HepG2 (cell line): ENCODE results near the gene SLC29A1. TPM values are rescaled to one million over a fixed set of nuclear protein-coding genes. Genes with fewer than 3 reads are reported as not detected.
A peak's percentile ranks its signal among the peaks of the same experiment; 100 is the strongest.

ENCODE experiments used
- DMAP1 ChIP-seq: IDR thresholded peaks from 2 replicates; pipeline ENCODE4 v1.6.1; 2016
- IRF2 ChIP-seq: IDR thresholded peaks from 2 replicates; pipeline ENCODE4 v1.6.1; 2018; ENCODE audit warnings: missing genetic modification reagents, missing compliant biosample characterization
- MAF1 ChIP-seq: sonication (generic); formaldehyde crosslinking; IDR thresholded peaks from 2 replicates; pipeline ENCODE4 v1.5.0; 2020; ENCODE audit warnings: missing genetic modification reagents, borderline replicate concordance
- MAFG ChIP-seq: sonication (generic); formaldehyde crosslinking; IDR thresholded peaks from 2 replicates; pipeline ENCODE4 v1.5.1; 2020; ENCODE audit warnings: mild to moderate bottlenecking, missing genetic modification reagents
- PAF1 ChIP-seq: IDR thresholded peaks from 2 replicates; pipeline ENCODE4 v1.6.1; 2016; ENCODE audit warnings: missing genetic modification reagents, missing compliant biosample characterization
- TCF7 ChIP-seq: sonication (generic); IDR thresholded peaks from 2 replicates; pipeline ENCODE4 v1.6.1; 2016; ENCODE audit warnings: antibody characterized with exemption, low read depth
- ZBTB20 ChIP-seq: sonication (generic); formaldehyde crosslinking; IDR thresholded peaks from 2 replicates; pipeline ENCODE4 v1.8.1; 2023; ENCODE audit warnings: missing genetic modification reagents, low read depth, mild to moderate bottlenecking, borderline replicate concordance
- ZBTB7B ChIP-seq: sonication (generic); formaldehyde crosslinking; IDR thresholded peaks from 2 replicates; pipeline ENCODE4 v1.4.0; 2020; ENCODE audit warnings: missing genetic modification reagents
- ZEB1 ChIP-seq: IDR thresholded peaks from 2 replicates; pipeline ENCODE4 v1.6.1; 2012; ENCODE audit warnings: mild to moderate bottlenecking, low read depth, inconsistent platforms; ENCODE audit not compliant: insufficient replicate concordance
- ZNF562 ChIP-seq: sonication (generic); formaldehyde crosslinking; IDR thresholded peaks from 2 replicates; pipeline ENCODE4 v1.8.0; 2022; ENCODE audit warnings: missing genetic modification reagents, borderline replicate concordance
- polyA plus RNA-seq, 8 experiments: library from polyadenylated mRNA; depleted of rRNA in 3 of 8; stranded (reverse) in 7 of 8; unstranded in 1 of 8; fragments of >200 nt; fragmentation: Illumina TruSeq in 4 of 8; extraction: Trizol in 4 of 8; gene quantifications; 2 replicates each; pipeline versions ENCODE4 v1.2.1 to v1.2.3, GENCODE V29; 2011 to 2016; ENCODE audit warnings: low read depth in 4 of 8, missing spikeins in 1 of 8, mixed read lengths in 1 of 8; ENCODE audit not compliant: insufficient read depth in 1 of 8
- total RNA-seq, 5 experiments: library from RNA; depleted of rRNA; stranded (reverse); fragments of >200 nt; fragmentation: Illumina TruSeq; extraction: Trizol; gene quantifications; 2 replicates each; pipeline ENCODE4 v1.2.3, GENCODE V29; 2016; ENCODE audit warnings: low read depth in 1 of 5
- TF ChIP-seq, protein P1 (sequence below): IDR thresholded peaks from 2 replicates; pipeline ENCODE4 v1.6.1; 2012; ENCODE audit warnings: low read length, improper control_type of control experiment
- TF ChIP-seq, protein P2 (sequence below): sonication (generic); formaldehyde crosslinking; IDR thresholded peaks from 2 replicates; pipeline ENCODE4 v1.4.0; 2020; ENCODE audit warnings: missing genetic modification reagents, borderline replicate concordance
- TF ChIP-seq, protein P3 (sequence below), 2 experiments: sonication (generic) in 1 of 2; formaldehyde crosslinking in 1 of 2; IDR thresholded peaks; 2 replicates each; pipeline versions ENCODE4 v1.6.1 to v1.9.0; 2014 to 2022; ENCODE audit warnings: antibody characterized with exemption in 1 of 2, borderline replicate concordance in 1 of 2, inconsistent platforms in 1 of 2, low read depth in 1 of 2, missing genetic modification reagents in 1 of 2
- TF ChIP-seq, protein P4 (sequence below): sonication (generic); formaldehyde crosslinking; IDR thresholded peaks from 2 replicates; pipeline ENCODE4 v1.4.0; 2020; ENCODE audit warnings: missing genetic modification reagents, borderline replicate concordance

SLC29A1 gene
- total and polyA plus RNA-seq, 2 of the 13 experiments (the other 11 are each of a cell fraction or from before 2014, with no cell fraction given) = 43.2 to 106 TPM

DNA sequence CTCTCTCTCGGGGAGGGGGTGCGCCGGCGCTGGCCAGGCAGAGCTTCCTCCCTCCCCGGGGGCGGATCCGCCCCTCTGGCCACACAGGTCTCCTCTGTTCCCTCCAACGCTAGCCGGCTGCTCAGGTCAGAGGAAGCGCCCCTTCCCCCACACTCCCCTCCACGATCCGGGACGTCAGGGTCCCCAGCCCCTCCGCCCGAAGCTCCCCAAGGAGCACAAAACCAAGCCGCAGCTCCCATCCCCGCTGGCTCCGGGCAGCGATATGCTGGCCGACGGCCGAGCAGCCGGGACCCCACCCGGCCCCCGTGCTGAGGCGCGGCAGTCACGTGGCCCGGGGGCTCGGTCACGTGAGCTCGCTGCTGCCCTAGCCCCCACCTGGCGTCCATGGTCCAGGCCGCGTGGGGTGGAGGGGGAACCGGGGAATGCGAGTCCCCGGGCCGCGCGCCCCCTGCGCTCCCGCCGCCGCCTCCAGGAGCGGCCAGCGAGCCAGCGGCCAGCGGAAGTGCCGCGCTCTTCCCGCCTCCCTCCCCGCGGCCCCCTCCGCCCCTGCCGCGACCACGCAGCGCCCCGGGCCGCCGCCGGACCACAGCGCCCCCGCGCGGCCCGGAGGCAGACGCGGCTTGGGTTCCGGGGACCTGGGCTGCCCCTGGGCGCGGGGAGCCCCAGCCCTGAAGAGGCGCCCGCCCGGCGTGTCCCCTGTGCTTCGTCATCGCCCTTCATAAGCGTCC lies 33.8 kb downstream of the SLC29A1 start, which contains the start of gene SLC35B2 (continued):
- TF ChIP-seq, protein P1, sequence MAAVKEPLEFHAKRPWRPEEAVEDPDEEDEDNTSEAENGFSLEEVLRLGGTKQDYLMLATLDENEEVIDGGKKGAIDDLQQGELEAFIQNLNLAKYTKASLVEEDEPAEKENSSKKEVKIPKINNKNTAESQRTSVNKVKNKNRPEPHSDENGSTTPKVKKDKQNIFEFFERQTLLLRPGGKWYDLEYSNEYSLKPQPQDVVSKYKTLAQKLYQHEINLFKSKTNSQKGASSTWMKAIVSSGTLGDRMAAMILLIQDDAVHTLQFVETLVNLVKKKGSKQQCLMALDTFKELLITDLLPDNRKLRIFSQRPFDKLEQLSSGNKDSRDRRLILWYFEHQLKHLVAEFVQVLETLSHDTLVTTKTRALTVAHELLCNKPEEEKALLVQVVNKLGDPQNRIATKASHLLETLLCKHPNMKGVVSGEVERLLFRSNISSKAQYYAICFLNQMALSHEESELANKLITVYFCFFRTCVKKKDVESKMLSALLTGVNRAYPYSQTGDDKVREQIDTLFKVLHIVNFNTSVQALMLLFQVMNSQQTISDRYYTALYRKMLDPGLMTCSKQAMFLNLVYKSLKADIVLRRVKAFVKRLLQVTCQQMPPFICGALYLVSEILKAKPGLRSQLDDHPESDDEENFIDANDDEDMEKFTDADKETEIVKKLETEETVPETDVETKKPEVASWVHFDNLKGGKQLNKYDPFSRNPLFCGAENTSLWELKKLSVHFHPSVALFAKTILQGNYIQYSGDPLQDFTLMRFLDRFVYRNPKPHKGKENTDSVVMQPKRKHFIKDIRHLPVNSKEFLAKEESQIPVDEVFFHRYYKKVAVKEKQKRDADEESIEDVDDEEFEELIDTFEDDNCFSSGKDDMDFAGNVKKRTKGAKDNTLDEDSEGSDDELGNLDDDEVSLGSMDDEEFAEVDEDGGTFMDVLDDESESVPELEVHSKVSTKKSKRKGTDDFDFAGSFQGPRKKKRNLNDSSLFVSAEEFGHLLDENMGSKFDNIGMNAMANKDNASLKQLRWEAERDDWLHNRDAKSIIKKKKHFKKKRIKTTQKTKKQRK = no peak
- TF ChIP-seq MAF1 (CRISPR knock-in tag) (no peak; the same call in 1 of the 2 replicates), MAFG (no peak), ZEB1 (peak; percentile 85), DMAP1 (peak; percentile 94), PAF1 (CRISPR knock-in tag) (no peak), ZNF562 (no peak), ZBTB7B (CRISPR knock-in tag) (peak; percentile 86), ZBTB20 (0 out of 2 replicates have a peak, but pooled peaks have one; percentile 47), IRF2 (CRISPR knock-in tag) (peak; percentile 83), TCF7 (no peak)
- TF ChIP-seq, protein P2, sequence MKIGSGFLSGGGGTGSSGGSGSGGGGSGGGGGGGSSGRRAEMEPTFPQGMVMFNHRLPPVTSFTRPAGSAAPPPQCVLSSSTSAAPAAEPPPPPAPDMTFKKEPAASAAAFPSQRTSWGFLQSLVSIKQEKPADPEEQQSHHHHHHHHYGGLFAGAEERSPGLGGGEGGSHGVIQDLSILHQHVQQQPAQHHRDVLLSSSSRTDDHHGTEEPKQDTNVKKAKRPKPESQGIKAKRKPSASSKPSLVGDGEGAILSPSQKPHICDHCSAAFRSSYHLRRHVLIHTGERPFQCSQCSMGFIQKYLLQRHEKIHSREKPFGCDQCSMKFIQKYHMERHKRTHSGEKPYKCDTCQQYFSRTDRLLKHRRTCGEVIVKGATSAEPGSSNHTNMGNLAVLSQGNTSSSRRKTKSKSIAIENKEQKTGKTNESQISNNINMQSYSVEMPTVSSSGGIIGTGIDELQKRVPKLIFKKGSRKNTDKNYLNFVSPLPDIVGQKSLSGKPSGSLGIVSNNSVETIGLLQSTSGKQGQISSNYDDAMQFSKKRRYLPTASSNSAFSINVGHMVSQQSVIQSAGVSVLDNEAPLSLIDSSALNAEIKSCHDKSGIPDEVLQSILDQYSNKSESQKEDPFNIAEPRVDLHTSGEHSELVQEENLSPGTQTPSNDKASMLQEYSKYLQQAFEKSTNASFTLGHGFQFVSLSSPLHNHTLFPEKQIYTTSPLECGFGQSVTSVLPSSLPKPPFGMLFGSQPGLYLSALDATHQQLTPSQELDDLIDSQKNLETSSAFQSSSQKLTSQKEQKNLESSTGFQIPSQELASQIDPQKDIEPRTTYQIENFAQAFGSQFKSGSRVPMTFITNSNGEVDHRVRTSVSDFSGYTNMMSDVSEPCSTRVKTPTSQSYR (CRISPR knock-in tag) = peak; percentile 85
- TF ChIP-seq, protein P3, sequence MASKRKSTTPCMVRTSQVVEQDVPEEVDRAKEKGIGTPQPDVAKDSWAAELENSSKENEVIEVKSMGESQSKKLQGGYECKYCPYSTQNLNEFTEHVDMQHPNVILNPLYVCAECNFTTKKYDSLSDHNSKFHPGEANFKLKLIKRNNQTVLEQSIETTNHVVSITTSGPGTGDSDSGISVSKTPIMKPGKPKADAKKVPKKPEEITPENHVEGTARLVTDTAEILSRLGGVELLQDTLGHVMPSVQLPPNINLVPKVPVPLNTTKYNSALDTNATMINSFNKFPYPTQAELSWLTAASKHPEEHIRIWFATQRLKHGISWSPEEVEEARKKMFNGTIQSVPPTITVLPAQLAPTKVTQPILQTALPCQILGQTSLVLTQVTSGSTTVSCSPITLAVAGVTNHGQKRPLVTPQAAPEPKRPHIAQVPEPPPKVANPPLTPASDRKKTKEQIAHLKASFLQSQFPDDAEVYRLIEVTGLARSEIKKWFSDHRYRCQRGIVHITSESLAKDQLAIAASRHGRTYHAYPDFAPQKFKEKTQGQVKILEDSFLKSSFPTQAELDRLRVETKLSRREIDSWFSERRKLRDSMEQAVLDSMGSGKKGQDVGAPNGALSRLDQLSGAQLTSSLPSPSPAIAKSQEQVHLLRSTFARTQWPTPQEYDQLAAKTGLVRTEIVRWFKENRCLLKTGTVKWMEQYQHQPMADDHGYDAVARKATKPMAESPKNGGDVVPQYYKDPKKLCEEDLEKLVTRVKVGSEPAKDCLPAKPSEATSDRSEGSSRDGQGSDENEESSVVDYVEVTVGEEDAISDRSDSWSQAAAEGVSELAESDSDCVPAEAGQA (IDR thresholded peaks at IDR 0.05; ENCODE audit: low read depth) = no peak
- TF ChIP-seq, protein P3 (CRISPR knock-in tag; IDR thresholded peaks at IDR 0.05; ENCODE audit: borderline replicate concordance) = no peak
- TF ChIP-seq, protein P4, sequence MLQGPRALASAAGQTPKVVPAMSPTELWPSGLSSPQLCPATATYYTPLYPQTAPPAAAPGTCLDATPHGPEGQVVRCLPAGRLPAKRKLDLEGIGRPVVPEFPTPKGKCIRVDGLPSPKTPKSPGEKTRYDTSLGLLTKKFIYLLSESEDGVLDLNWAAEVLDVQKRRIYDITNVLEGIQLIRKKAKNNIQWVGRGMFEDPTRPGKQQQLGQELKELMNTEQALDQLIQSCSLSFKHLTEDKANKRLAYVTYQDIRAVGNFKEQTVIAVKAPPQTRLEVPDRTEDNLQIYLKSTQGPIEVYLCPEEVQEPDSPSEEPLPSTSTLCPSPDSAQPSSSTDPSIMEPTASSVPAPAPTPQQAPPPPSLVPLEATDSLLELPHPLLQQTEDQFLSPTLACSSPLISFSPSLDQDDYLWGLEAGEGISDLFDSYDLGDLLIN (CRISPR knock-in tag) = no peak; the same call in 1 of the 2 replicates
